A549 (cell line): ENCODE results near the gene KIF16B. TPM values are rescaled to one million over a fixed set of nuclear protein-coding genes. Genes with fewer than 3 reads are reported as not detected.
A peak's percentile ranks its signal among the peaks of the same experiment; 100 is the strongest.

Experiments
- ATAC-seq, 2 experiments: fragments of 200-7000 bp in 1 of 2; fragments of >200 bp in 1 of 2; cut with Nextera tagmentation in 1 of 2; cut with Tn5 transposase in 1 of 2; 3 replicates each; pipeline versions ENCODE4 v1.8.0 to v1.9.1; 2018 to 2020; ENCODE audit warnings: mild to moderate bottlenecking in 1 of 2, moderate library complexity in 1 of 2
- CTCF ChIA-PET: fragments of 300-600 bp; sonication (Branson Sonifier 250); formaldehyde crosslinking; extraction: SDS; loops from one replicate; lab custom pipeline; 2021; ENCODE audit warnings: antibody characterized with exemption, inconsistent platforms; lab: Yijun Ruan, JAX
- POLR2A ChIA-PET: fragments of 350-600 bp; formaldehyde crosslinking; extraction: SDS; loops from one replicate; lab custom pipeline; 2021; ENCODE audit warnings: antibody characterized with exemption, inconsistent platforms; lab: Yijun Ruan, JAX
- DNase-seq, 2 experiments: peaks; one replicate each; pipeline versions ENCODE4 v3.0.0 to v3.0.0-alpha.2; 2011 to 2016; ENCODE audit warnings: low read depth in 1 of 2, low spot score in 1 of 2
- FAIRE-seq: peaks from 2 replicates; lab custom pipeline; 2011; peaks lifted over from hg19 to GRCh38; lab: Jason Lieb, UNC
- H3K27ac ChIP-seq, 2 experiments: fragments of >200 bp; sonication (Bioruptor Twin); formaldehyde crosslinking; 3 replicates each; pipeline ENCODE4 v1.5.1; 2016 to 2017
- H3K4me1 ChIP-seq: fragments of >200 bp; sonication (Bioruptor Twin); formaldehyde crosslinking; 3 replicates; pipeline ENCODE4 v1.6.1; 2016
- H3K4me2 ChIP-seq: fragments of >200 bp; sonication (Bioruptor Twin); formaldehyde crosslinking; 3 replicates; pipeline ENCODE4 v1.6.1; 2016
- H3K4me3 ChIP-seq: fragments of >200 bp; sonication (Bioruptor Twin); formaldehyde crosslinking; 3 replicates; pipeline ENCODE4 v1.5.1; 2016
- H3K9me3 ChIP-seq: fragments of >200 bp; sonication (Bioruptor Twin); formaldehyde crosslinking; 3 replicates; pipeline ENCODE4 v1.6.1; 2016
- CBX2 ChIP-seq: fragments of 200-600 bp; sonication (generic); IDR thresholded peaks from 2 replicates; pipeline ENCODE4 v1.6.1; 2016; ENCODE audit warnings: low read depth, mild to moderate bottlenecking, borderline replicate concordance
- CEBPB ChIP-seq, 2 experiments: fragments of >200 bp in 1 of 2; sonication (Bioruptor Twin) in 1 of 2; formaldehyde crosslinking in 1 of 2; IDR thresholded peaks; 2 replicates each; pipeline ENCODE4 v1.6.1; 2012 to 2016
- CHD2 ChIP-seq: fragments of 150-350 bp; IDR thresholded peaks from 2 replicates; pipeline ENCODE4 v1.6.1; 2014; ENCODE audit warnings: low read length; ENCODE audit not compliant: partially characterized antibody
- CHD4 ChIP-seq: fragments of 200-600 bp; sonication (generic); IDR thresholded peaks from 2 replicates; pipeline ENCODE4 v1.6.1; 2016; ENCODE audit warnings: antibody characterized with exemption, mild to moderate bottlenecking, borderline replicate concordance
- EHMT2 ChIP-seq: fragments of 200-600 bp; sonication (generic); IDR thresholded peaks from 2 replicates; pipeline ENCODE4 v1.6.1; 2016; ENCODE audit warnings: antibody characterized with exemption, low read depth, mild to moderate bottlenecking, moderate library complexity
- FOSB ChIP-seq: fragments of 250-450 bp; sonication (Bioruptor Pico); IDR thresholded peaks from 2 replicates; pipeline ENCODE4 v1.5.0; 2020; ENCODE audit warnings: mild to moderate bottlenecking, moderate library complexity
- FOSL2 ChIP-seq, 2 experiments: fragments of 450-650 bp in 1 of 2; fragments of >200 bp in 1 of 2; sonication (Bioruptor Twin) in 1 of 2; formaldehyde crosslinking; IDR thresholded peaks; 2 replicates each; pipeline versions ENCODE4 v1.5.0 to v1.6.1; 2016 to 2020; ENCODE audit warnings: mild to moderate bottlenecking in 1 of 2, moderate library complexity in 1 of 2
- JUN ChIP-seq, 2 experiments: fragments of >200 bp; sonication (Bioruptor Twin); formaldehyde crosslinking; IDR thresholded peaks; 2 replicates in 1 of 2; 3 replicates in 1 of 2; pipeline ENCODE4 v1.6.1; 2016 to 2017
- JUNB ChIP-seq: fragments of >200 bp; sonication (Bioruptor Twin); formaldehyde crosslinking; IDR thresholded peaks from 2 replicates; pipeline ENCODE4 v1.6.1; 2016
- KDM5A ChIP-seq: fragments of 200-600 bp; sonication (generic); IDR thresholded peaks from 2 replicates; pipeline ENCODE4 v1.6.1; 2016; ENCODE audit warnings: antibody characterized with exemption, mild to moderate bottlenecking
- MAFK ChIP-seq: fragments of 450-650 bp; IDR thresholded peaks from 2 replicates; pipeline ENCODE4 v1.6.1; 2014; ENCODE audit not compliant: partially characterized antibody
- MAZ ChIP-seq: fragments of 150-350 bp; IDR thresholded peaks from 2 replicates; pipeline ENCODE4 v1.6.1; 2014; ENCODE audit warnings: antibody characterized with exemption, low read depth, low read length, borderline replicate concordance
- MYC ChIP-seq: IDR thresholded peaks from 2 replicates; pipeline ENCODE4 v1.6.1; 2012; ENCODE audit warnings: mild to moderate bottlenecking, inconsistent platforms, low read length, improper control_type of control experiment, borderline replicate concordance
- NR3C1 ChIP-seq: fragments of >200 bp; sonication (Bioruptor Twin); formaldehyde crosslinking; IDR thresholded peaks from 3 replicates; pipeline ENCODE4 v1.6.1; 2017
- POLR2A ChIP-seq: IDR thresholded peaks from 2 replicates; pipeline ENCODE4 v1.6.1; 2012; ENCODE audit warnings: mild to moderate bottlenecking, low read length
- POLR2AphosphoS2 ChIP-seq: conservative IDR thresholded peaks from 2 replicates; pipeline ENCODE4 v1.6.1; 2012; ENCODE audit warnings: low read length, improper control_type of control experiment, inconsistent platforms
- RCOR1 ChIP-seq: fragments of 150-350 bp; IDR thresholded peaks from 2 replicates; pipeline ENCODE4 v1.6.1; 2014; ENCODE audit warnings: antibody characterized with exemption, low read length, low read depth
- RNF2 ChIP-seq: fragments of 200-600 bp; sonication (generic); IDR thresholded peaks from 2 replicates; pipeline ENCODE4 v1.6.1; 2016; ENCODE audit warnings: low read depth, mild to moderate bottlenecking, antibody characterized with exemption, moderate library complexity, borderline replicate concordance
- SMC3 ChIP-seq: fragments of >200 bp; sonication (Bioruptor Twin); formaldehyde crosslinking; IDR thresholded peaks from 3 replicates; pipeline ENCODE4 v1.6.1; 2018; ENCODE audit warnings: inconsistent platforms
- TP53 ChIP-seq: fragments of 250-450 bp; sonication (Bioruptor Pico); IDR thresholded peaks from 2 replicates; pipeline ENCODE4 v1.5.0; 2021; ENCODE audit warnings: mild to moderate bottlenecking, moderate library complexity
- ZC3H11A ChIP-seq: fragments of 450-650 bp; IDR thresholded peaks from 2 replicates; pipeline ENCODE4 v1.6.1; 2014; ENCODE audit warnings: antibody characterized with exemption, mild to moderate bottlenecking
- ZSCAN20 ChIP-seq: fragments of 250-450 bp; sonication (Bioruptor Pico); IDR thresholded peaks from 2 replicates; pipeline ENCODE4 v1.8.0; 2022; ENCODE audit warnings: mild to moderate bottlenecking, moderate library complexity
- WGBS: methylation state at CpG from one replicate; pipeline ENCODE4 v1.1.6; 2017; ENCODE audit errors: missing lambda C conversion rate; 5-methylcytosine and 5-hydroxymethylcytosine counted together
- polyA plus RNA-seq, 4 experiments: library from polyadenylated mRNA; depleted of rRNA in 3 of 4; stranded (reverse); fragments of >200 nt; fragmentation: RNase III in 1 of 4; extraction: RNeasy Plus Mini Kit Qiagen cat#74134 plus additional on column Dnase treatment in 1 of 4; gene quantifications; 2 replicates in 3 of 4; 3 replicates in 1 of 4; pipeline ENCODE4 v1.2.3, GENCODE V29; 2011 to 2017
- TF ChIP-seq, protein P1 (sequence below): fragments of >200 bp; sonication (Bioruptor Twin); formaldehyde crosslinking; IDR thresholded peaks from 2 replicates; pipeline ENCODE4 v1.6.1; 2016
- TF ChIP-seq, protein P2 (sequence below): IDR thresholded peaks from 2 replicates; pipeline ENCODE4 v1.6.1; 2012
- TF ChIP-seq, protein P3 (sequence below): fragments of 250-450 bp; sonication (Bioruptor Pico); IDR thresholded peaks from 2 replicates; pipeline ENCODE4 v1.5.0; 2020; ENCODE audit warnings: low read depth, mild to moderate bottlenecking, moderate library complexity
- TF ChIP-seq, protein P4 (sequence below): fragments of 200-600 bp; sonication (generic); IDR thresholded peaks from 2 replicates; pipeline ENCODE4 v1.6.1; 2016; ENCODE audit warnings: antibody characterized with exemption, mild to moderate bottlenecking, moderate library complexity
- TF ChIP-seq, protein P5 (sequence below): fragments of 150-350 bp; IDR thresholded peaks from 2 replicates; pipeline ENCODE4 v1.6.1; 2014; ENCODE audit warnings: low read depth, mild to moderate bottlenecking, low read length

The KIF16B gene
- polyA plus RNA-seq, 2 of the 4 experiments (the other 2 are of a cell fraction) = 14.1 to 23.3 TPM

DNA sequence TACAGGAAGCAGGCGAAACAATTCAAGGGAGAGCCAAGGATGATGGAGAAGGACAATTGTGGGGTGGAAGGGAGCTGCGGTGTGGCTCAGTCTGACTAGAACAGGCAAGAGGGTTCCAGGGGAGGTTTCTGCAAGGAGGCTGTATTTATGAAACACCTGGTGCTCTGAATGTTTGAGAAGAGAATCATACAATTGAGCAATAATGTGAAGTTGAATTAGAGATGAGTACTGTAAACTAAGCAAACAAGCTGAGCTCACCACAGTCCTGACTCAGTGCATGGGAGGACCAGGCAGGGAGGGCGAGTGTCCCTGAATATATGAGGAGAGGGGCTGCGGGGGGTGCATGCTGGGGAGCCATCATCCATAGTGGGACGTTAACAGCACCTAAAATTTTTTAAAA, 279.7 kb downstream of the KIF16B start (continued):
- TF ChIP-seq SMC3 = no peak
- peak in 1 of 2 experiments; percentile 21; a peak in 1 of 5 replicates for TF ChIP-seq JUN (IDR thresholded peaks at IDR 0.05)

DNA sequence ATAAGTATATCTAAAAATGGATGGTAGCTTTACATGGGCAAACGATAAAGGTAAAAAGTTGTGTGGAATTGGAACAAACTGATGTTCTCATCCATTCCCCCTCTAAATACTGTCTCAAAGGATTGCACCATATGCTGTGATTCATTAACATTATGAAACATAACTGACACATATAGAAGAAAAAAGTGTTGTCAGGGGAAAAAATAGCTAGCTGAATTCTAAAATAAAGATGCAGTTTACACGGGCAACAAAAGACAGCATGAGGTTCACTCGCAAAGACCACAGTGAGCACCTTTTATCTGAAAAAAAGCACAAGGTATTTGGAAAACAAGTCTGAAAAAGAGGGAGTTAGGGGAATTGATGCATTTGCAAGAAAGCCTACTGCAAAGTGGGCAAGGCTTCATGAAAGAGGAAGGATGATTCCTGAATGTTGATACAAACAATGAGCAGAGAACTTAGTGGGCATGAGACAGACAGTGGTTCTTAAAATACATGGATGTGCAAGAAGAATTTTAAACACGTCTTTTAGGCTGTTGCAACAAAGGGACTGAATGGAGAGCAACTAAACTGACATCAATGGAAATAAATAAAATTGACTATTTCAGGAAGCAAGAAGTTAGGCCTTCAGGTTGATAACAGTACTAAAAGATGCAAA, 280.9 kb downstream of the KIF16B start:
- DNase-seq (no peak), ATAC-seq (no peak), FAIRE-seq (no peak)
- H3K4me3 ChIP-seq = no peak overlapping the region
- TF ChIP-seq ZSCAN20 = no peak
- TF ChIP-seq MYC = no peak
- TF ChIP-seq, protein P1, sequence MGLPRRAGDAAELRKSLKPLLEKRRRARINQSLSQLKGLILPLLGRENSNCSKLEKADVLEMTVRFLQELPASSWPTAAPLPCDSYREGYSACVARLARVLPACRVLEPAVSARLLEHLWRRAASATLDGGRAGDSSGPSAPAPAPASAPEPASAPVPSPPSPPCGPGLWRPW = 0 out of 2 replicates have a peak, but pooled peaks have one; percentile 26
- TF ChIP-seq POLR2A = no peak
- no peak for TF ChIP-seq CHD4
- TF ChIP-seq FOSL2 (IDR thresholded peaks at IDR 0.05) = 0 out of 2 replicates have a peak, but pooled peaks have one; percentile 48
- TF ChIP-seq FOSL2 (CRISPR knock-in tag; IDR thresholded peaks at IDR 0.05) = peak; percentile 27; the same call in 1 of the 2 replicates
- peak; percentile 48; the same call in 1 of the 2 replicates for TF ChIP-seq JUNB
- TF ChIP-seq, protein P2, sequence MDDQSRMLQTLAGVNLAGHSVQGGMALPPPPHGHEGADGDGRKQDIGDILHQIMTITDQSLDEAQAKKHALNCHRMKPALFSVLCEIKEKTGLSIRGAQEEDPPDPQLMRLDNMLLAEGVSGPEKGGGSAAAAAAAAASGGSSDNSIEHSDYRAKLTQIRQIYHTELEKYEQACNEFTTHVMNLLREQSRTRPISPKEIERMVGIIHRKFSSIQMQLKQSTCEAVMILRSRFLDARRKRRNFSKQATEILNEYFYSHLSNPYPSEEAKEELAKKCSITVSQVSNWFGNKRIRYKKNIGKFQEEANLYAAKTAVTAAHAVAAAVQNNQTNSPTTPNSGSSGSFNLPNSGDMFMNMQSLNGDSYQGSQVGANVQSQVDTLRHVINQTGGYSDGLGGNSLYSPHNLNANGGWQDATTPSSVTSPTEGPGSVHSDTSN = no peak
- no peak for TF ChIP-seq MAFK
- TF ChIP-seq CEBPB (IDR thresholded peaks at IDR 0.05) = peak; percentile 3 to 61; a peak in 2 of 4 replicates
- no peak for TF ChIP-seq POLR2AphosphoS2
- TF ChIP-seq, protein P3, sequence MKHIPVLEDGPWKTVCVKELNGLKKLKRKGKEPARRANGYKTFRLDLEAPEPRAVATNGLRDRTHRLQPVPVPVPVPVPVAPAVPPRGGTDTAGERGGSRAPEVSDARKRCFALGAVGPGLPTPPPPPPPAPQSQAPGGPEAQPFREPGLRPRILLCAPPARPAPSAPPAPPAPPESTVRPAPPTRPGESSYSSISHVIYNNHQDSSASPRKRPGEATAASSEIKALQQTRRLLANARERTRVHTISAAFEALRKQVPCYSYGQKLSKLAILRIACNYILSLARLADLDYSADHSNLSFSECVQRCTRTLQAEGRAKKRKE (CRISPR knock-in tag) = no peak
- peak overlapping the region in 1 of 2 experiments; percentile 42; a peak in 1 of 6 replicates for H3K27ac ChIP-seq
- CTCF ChIA-PET = interaction anchor here (2.8 kb wide), 1 partner anchor 12 kb away, joined by 10 read pairs; no protein-coding TSS in a partner anchor
- 59% methylated on average over 4 of the region's 4 CpGs for WGBS
- H3K9me3 ChIP-seq = no peaks in the 10 kb centered on the region
- POLR2A ChIA-PET = interaction anchor here (0.6 kb wide), 1 partner anchor 1181 kb away, joined by 3 read pairs; no protein-coding TSS in a partner anchor
- H3K4me1 ChIP-seq = peaks cover 33% of the 10 kb centered on the region
- H3K4me2 ChIP-seq = peak overlapping the region; percentile 26; the same call in 2 of the 3 replicates

DNA sequence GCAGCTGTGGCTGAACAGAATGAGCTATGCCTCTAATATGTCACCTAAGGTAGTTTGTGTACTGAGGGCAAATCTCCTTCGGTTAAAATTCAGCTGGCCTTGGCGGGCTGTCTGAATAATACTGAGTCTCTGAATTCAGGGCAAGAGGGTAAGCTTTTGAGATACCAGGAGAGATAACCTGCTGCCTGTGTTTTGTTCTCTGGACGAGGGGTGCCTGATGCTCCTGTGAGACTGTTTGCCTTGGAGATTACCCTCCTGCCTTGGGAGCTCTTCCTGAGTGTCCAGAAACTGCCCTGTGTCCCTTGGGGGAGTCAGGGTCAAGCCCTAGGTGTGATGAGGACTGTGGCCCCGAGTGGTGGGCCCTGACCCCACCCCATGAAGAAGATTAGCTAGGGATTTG, 282.9 kb downstream of the KIF16B start:
- no peak for ATAC-seq
- no peak for TF ChIP-seq CBX2
- TF ChIP-seq CHD4 = no peak
- TF ChIP-seq RCOR1 = no peak
- no peak for TF ChIP-seq TP53 (CRISPR knock-in tag)
- TF ChIP-seq MAZ = no peak
- no peak for TF ChIP-seq NR3C1
- no peak for TF ChIP-seq ZC3H11A
- TF ChIP-seq, protein P3 (CRISPR knock-in tag) = no peak
- TF ChIP-seq, protein P4, sequence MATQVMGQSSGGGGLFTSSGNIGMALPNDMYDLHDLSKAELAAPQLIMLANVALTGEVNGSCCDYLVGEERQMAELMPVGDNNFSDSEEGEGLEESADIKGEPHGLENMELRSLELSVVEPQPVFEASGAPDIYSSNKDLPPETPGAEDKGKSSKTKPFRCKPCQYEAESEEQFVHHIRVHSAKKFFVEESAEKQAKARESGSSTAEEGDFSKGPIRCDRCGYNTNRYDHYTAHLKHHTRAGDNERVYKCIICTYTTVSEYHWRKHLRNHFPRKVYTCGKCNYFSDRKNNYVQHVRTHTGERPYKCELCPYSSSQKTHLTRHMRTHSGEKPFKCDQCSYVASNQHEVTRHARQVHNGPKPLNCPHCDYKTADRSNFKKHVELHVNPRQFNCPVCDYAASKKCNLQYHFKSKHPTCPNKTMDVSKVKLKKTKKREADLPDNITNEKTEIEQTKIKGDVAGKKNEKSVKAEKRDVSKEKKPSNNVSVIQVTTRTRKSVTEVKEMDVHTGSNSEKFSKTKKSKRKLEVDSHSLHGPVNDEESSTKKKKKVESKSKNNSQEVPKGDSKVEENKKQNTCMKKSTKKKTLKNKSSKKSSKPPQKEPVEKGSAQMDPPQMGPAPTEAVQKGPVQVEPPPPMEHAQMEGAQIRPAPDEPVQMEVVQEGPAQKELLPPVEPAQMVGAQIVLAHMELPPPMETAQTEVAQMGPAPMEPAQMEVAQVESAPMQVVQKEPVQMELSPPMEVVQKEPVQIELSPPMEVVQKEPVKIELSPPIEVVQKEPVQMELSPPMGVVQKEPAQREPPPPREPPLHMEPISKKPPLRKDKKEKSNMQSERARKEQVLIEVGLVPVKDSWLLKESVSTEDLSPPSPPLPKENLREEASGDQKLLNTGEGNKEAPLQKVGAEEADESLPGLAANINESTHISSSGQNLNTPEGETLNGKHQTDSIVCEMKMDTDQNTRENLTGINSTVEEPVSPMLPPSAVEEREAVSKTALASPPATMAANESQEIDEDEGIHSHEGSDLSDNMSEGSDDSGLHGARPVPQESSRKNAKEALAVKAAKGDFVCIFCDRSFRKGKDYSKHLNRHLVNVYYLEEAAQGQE = no peak
- TF ChIP-seq CHD2 = no peak
- no peak for TF ChIP-seq RNF2
- TF ChIP-seq KDM5A = no peak
- TF ChIP-seq EHMT2 = no peak
- TF ChIP-seq, protein P5, sequence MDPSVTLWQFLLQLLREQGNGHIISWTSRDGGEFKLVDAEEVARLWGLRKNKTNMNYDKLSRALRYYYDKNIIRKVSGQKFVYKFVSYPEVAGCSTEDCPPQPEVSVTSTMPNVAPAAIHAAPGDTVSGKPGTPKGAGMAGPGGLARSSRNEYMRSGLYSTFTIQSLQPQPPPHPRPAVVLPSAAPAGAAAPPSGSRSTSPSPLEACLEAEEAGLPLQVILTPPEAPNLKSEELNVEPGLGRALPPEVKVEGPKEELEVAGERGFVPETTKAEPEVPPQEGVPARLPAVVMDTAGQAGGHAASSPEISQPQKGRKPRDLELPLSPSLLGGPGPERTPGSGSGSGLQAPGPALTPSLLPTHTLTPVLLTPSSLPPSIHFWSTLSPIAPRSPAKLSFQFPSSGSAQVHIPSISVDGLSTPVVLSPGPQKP = no peak
- TF ChIP-seq FOSB (CRISPR knock-in tag) = no peak
- no peak for DNase-seq
- peaks cover 33% of the 10 kb centered on the region for H3K4me1 ChIP-seq
- H3K4me3 ChIP-seq = no peak overlapping the region
- FAIRE-seq = no peak
- H3K9me3 ChIP-seq = no peaks in the 10 kb centered on the region
- ChIA-PET CTCF (interaction anchor here (0.8 to 2.8 kb wide), 4 partner anchors 10 to 46 kb away, joined by 3 to 10 read pairs (median 4); no protein-coding TSS in a partner anchor), POLR2A (no interaction called here)
- no peak overlapping the region for H3K27ac ChIP-seq
- WGBS = 53% methylated on average over 4 of the region's 4 CpGs
- H3K4me2 ChIP-seq = no peak overlapping the region
